ENCODE data around the gene TELO2. TPM values are rescaled to one million over a fixed set of nuclear protein-coding genes. Genes with fewer than 3 reads are reported as not detected.

The TELO2 gene
- total RNA-seq, 1 donor from 2014 or later = 87.5 TPM

GRCh38 chr16:1557576-1557975 lies 64.4 kb downstream of the TELO2 start:
- no peak overlapping the region for H3K4me3 Mint-ChIP-seq
- H3K4me1 Mint-ChIP-seq = no peaks in the 10 kb centered on the region
- peak overlapping the region; percentile 88 for H3K27ac Mint-ChIP-seq (ENCODE audit: unreplicated experiment)
- no peaks in the 10 kb centered on the region for H3K9me3 Mint-ChIP-seq
- no peaks in the 10 kb centered on the region for H3K27me3 Mint-ChIP-seq (ENCODE audit: low read depth)
- DNase-seq (ENCODE audit: low read depth, low spot score) = no peak
- TF ChIP-seq, protein P1, sequence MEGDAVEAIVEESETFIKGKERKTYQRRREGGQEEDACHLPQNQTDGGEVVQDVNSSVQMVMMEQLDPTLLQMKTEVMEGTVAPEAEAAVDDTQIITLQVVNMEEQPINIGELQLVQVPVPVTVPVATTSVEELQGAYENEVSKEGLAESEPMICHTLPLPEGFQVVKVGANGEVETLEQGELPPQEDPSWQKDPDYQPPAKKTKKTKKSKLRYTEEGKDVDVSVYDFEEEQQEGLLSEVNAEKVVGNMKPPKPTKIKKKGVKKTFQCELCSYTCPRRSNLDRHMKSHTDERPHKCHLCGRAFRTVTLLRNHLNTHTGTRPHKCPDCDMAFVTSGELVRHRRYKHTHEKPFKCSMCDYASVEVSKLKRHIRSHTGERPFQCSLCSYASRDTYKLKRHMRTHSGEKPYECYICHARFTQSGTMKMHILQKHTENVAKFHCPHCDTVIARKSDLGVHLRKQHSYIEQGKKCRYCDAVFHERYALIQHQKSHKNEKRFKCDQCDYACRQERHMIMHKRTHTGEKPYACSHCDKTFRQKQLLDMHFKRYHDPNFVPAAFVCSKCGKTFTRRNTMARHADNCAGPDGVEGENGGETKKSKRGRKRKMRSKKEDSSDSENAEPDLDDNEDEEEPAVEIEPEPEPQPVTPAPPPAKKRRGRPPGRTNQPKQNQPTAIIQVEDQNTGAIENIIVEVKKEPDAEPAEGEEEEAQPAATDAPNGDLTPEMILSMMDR (conservative IDR thresholded peaks at IDR 0.05) = no peak
- peaks cover 3% of the 10 kb centered on the region for H3K36me3 Mint-ChIP-seq (ENCODE audit: low read depth)

DNA sequence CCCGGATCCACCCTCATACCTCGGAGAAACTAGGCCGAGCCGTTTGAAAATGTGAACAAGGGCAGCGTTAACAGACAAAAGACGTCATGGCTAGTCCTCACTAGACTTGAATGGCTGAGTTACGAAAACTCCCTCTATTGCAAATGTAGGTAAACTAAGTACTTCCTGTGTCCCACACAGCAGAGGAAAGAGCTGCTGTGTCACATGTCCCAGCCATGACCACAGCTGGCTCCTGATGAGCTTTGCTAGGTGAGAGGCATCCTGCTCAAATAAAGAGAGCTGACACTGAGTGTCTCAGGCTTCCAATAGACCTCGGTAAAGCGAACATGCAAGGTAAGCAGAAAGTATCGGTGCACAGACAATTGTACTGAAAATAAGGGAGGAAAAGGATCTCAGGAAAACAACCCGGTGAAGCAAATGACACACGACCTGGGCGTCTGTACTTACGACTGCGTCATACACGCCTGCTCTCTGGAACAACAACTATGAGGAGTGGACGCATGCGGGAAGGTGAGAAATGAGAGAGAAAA lies 66.4 kb downstream of the TELO2 start:
- Mint-ChIP-seq H3K27me3 (ENCODE audit: low read depth) (no peaks in the 10 kb centered on the region), H3K36me3 (ENCODE audit: low read depth) (peaks cover 3% of the 10 kb centered on the region), H3K9me3 (no peaks in the 10 kb centered on the region), H3K4me1 (no peaks in the 10 kb centered on the region), H3K4me3 (no peak overlapping the region), H3K27ac (ENCODE audit: unreplicated experiment) (no peak overlapping the region)
- DNase-seq (ENCODE audit: low read depth, low spot score) = no peak
- TF ChIP-seq, protein P1 (conservative IDR thresholded peaks at IDR 0.05) = no peak

Other genes starting within 250 kb of the TELO2 start
- not detected in 2 replicates for gene TPSD1, start 237.3 kb upstream of the TELO2 start, total RNA-seq
- 301 and 311 TPM in 2 replicates for gene UBE2I, start 183.7 kb upstream of the TELO2 start, total RNA-seq
- 3.4 and 4.0 TPM in 2 replicates for gene BAIAP3, start 159.7 kb upstream of the TELO2 start, total RNA-seq
- 65.6 and 66.2 TPM in 2 replicates for gene TSR3, start 141.5 kb upstream of the TELO2 start, total RNA-seq
- 32.8 and 38.3 TPM in 2 replicates for gene GNPTG, start 141.4 kb upstream of the TELO2 start, total RNA-seq
- 18.6 and 26.2 TPM in 2 replicates for gene UNKL, start 78.7 kb upstream of the TELO2 start, total RNA-seq
- 17.1 and 17.8 TPM in 2 replicates for gene UQCC4, start 72.6 kb upstream of the TELO2 start, total RNA-seq
- not detected in 2 replicates for gene PERCC1, start 62.3 kb upstream of the TELO2 start, total RNA-seq
- gene CCDC154, start 48.8 kb upstream of the TELO2 start, total RNA-seq = 1.2 and 1.9 TPM in 2 replicates
- gene CLCN7, start 18.3 kb upstream of the TELO2 start, total RNA-seq = 74.5 and 82.4 TPM in 2 replicates
- gene PTX4, start 4.4 kb upstream of the TELO2 start, total RNA-seq = 0.28 TPM in 1 of 2 replicates, not detected in the other
- gene TMEM204, start 40.3 kb downstream of the TELO2 start, total RNA-seq = 0.98 and 1.3 TPM in 2 replicates
- gene IFT140, start 118.7 kb downstream of the TELO2 start, total RNA-seq = 43.3 and 45.8 TPM in 2 replicates
- 38.3 TPM in 2 replicates for gene CRAMP1, start 119.0 kb downstream of the TELO2 start, total RNA-seq
- gene JPT2, start 184.9 kb downstream of the TELO2 start, total RNA-seq = 247 and 261 TPM in 2 replicates
- 111 and 113 TPM in 2 replicates for gene MAPK8IP3, start 212.8 kb downstream of the TELO2 start, total RNA-seq